T47D (cell line): ENCODE results near the gene FUT1.

Experiments used
- DNase-seq, 2 experiments: peaks; one replicate each; pipeline versions ENCODE4 v3.0.0 to v3.0.0-alpha.2; 2011 to 2012; ENCODE audit warnings: low read depth in 1 of 2, low spot score in 1 of 2
- JUND ChIP-seq: IDR thresholded peaks from 2 replicates; pipeline ENCODE4 v1.6.1; 2012; ENCODE audit warnings: low read depth
- in situ Hi-C: cut with HindIII; loops from 2 replicates; pipeline ENCODE4 v1.10.0; 2016; ENCODE audit warnings: low sequenced_read_pairs, low pct_unique_long_range_greater_than_20kb

Gene FUT1

DNA sequence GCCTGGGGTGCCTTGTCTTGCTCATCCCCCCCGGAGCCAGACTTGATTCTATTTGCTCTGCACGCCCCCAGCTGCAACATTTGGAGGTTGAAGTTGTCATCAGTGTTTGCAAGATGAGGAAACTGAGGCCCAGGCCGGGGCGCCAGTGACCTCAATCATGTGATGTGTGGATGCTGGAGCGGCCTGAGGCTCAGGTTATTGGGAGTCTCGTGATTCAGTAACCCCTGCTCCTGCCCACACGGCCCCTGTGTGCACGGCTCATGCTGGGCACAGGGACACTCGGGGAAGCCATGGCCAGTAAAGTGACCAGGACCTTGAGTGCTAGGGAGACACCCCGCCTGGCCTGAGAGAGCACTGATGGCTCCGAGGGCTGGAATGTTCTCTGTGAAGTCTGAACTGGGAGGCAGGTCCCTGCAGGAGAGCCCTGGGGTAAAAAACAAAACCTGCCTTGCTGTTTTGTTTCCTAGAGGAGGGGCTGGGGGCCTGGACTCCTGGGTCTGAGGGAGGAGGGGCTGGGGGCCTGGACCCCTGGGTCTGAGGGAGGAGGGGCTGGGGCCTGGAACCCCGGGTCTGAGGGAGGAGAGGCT is 4.7 kb upstream of the FUT1 start:
- DNase-seq: no peak
- in situ Hi-C loops: no loop called here
- TF ChIP-seq JUND: no peak

DNA sequence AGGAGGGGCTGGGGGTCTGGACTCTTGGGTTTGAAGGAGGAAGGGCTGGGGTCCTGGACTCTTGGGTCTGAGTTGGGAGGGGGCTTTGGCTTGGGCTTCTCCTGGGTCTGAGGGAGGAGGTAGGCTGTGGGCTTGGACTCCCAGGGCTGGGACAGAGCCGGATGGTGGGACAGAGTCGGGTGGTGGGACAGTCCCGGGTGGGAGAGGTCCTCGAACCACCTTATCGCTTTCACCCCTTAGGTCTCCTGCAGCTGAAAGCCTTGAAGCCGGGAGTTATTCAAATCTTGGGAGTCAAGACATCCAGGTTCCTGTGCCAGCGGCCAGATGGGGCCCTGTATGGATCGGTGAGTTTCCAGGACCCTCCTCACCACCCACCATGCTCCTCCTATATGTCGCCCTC is 4.2 kb upstream of the FUT1 start:
- TF ChIP-seq JUND: no peak
- in situ Hi-C loops: no loop called here
- no peak for DNase-seq

DNA sequence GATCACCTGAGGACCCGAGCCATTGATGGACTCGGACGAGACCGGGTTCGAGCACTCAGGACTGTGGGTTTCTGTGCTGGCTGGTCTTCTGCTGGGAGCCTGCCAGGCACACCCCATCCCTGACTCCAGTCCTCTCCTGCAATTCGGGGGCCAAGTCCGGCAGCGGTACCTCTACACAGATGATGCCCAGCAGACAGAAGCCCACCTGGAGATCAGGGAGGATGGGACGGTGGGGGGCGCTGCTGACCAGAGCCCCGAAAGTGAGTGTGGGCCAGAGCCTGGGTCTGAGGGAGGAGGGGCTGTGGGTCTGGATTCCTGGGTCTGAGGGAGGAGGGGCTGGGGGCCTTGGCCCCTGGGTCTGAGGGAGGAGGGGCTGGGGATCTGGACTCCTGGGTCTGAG is 3.8 kb upstream of the FUT1 start:
- in situ Hi-C loops: no loop called here
- no peak for DNase-seq

DNA sequence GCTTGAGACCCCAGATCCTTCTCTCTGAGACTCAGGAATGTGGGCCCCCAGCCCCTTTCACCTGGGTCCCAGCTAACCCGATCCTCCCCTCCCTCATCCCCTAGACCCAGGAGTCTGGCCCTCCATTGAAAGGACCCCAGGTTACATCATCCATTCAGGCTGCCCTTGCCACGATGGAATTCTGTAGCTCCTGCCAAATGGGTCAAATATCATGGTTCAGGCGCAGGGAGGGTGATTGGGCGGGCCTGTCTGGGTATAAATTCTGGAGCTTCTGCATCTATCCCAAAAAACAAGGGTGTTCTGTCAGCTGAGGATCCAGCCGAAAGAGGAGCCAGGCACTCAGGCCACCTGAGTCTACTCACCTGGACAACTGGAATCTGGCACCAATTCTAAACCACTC is 3.3 kb upstream of the FUT1 start:
- in situ Hi-C loops: no loop called here
- no peak for DNase-seq
- TF ChIP-seq JUND: no peak

More for the DNA sequence above, 3.8 kb upstream of the FUT1 start:
- TF ChIP-seq JUND: no peak

DNA sequence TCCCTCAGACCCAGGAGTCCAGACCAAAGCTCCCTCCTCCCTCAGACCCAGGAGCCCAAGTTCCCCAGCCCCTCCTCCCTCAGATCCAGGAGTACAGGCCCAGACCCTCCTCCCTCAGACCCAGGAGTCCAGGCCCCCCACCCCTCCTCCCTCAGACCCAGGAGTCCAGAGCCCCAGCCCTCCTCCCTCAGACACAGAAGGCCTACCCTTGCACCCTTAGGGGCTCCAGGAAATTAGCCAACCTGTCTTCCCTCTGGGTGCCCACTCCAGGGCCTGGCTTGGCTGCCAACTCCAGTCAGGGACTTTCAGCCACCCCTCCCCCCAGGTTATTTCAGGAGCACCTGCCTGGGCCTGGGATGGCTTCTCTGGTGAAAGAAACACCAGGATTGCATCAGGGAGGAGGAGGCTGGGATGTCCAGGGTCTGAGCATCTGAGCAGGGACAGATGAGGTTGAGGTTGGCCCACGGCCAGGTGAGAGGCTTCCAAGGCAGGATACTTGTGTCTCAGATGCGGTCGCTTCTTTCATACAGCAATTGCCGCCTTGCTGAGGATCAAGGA is 2.7 kb upstream of the FUT1 start, which contains the start of gene FGF21:
Gene FGF21, plus strand, starts transcription at position 441 of the 558 bp plus-strand sequence. CDS start 713 bp downstream, outside the sequence.
- DNase-seq: peak in 1 of 2 experiments; percentile 36
- in situ Hi-C loops: no loop called here
- no peak for TF ChIP-seq JUND

DNA sequence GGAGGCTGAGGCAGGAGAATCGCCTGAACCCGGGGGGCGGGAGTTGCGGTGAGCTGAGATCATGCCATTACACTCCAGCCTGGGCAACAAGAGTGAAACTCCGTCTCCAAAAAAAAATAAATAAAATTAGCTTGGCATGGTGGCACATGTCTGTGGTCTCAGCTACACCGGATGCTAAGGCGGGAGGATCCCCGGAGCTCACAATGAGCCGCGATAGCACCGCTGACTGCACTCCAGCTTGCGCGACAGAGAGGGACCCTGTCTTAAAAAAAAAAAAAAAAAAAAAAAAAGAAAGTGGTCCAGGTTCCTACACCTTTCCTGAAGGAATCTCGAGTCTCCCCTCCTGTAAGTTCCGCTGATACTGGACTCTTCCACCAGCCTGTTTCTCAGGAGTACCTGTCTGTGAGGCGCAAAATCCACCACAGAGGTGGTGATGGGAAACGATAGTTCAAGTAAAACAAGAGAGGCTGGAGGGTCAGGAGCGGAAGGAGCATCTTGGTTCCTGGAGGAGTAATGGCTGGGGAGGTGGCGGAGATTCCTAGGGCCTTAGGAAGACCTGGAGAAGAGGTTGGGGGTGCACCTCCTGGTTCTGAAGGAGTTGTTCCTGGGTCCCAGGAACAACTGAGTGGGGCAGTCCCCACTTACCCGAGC is 471 bp downstream of the FUT1 start:
- in situ Hi-C loops: no loop called here
- no peak for DNase-seq
- no peak for TF ChIP-seq JUND

DNA sequence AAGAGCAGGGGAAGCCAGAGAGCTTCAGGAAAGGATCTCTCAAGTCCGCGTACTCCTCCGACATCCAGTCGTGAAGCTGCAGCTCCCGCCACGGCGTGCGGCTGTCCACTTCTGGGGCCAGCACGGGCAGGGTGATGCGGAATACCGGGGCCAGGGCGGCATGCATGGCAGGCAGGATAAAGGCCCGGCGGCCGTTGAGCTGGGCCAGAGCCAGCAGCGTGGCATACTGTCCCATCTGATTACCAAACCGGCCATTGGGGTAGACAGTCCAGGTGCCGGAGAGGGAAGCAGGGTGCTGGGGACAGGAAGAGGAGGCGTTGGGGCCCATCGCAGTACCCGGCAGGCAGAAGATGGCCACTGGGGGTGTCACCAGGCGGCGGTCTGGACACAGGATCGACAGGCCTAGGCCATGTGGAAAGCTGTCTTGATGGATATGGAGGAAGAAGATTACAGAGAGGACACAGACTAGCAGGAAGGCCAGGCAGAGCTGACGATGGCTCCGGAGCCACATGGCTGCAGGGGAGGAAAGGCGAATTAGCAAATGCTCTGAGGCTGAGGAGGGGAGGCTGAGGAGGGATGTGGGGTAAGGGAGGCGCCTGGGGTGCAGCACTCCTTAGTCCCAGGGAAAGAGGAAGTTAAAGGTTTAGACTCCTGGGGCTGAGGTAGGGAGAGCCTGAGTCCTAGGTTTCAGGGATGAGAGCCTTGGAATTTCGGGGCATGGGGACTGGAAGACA is 1.5 kb downstream of the FUT1 start:
- TF ChIP-seq JUND: no peak
- DNase-seq: no peak
- in situ Hi-C loops: no loop called here

DNA sequence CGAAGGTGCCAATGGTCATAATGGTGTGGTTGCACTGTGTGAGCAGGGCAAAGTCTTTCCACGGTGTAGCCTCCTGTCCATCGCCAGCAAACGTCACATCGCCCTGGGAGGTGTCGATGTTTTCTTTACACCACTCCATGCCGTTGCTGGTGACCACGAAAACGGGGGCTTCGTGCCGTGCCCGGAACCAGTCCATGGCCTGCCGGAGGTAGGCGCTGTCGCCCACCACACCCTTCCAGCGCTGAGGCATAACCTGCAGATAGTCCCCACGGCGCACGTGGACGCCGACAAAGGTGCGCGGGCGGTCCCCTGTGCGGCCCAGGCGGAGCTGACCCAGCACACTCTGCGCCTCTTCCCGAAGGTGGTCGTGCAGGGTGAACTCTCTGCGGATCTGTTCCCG is 2.1 kb downstream of the FUT1 start:
- TF ChIP-seq JUND: no peak
- no peak for DNase-seq
- in situ Hi-C loops: no loop called here

DNA sequence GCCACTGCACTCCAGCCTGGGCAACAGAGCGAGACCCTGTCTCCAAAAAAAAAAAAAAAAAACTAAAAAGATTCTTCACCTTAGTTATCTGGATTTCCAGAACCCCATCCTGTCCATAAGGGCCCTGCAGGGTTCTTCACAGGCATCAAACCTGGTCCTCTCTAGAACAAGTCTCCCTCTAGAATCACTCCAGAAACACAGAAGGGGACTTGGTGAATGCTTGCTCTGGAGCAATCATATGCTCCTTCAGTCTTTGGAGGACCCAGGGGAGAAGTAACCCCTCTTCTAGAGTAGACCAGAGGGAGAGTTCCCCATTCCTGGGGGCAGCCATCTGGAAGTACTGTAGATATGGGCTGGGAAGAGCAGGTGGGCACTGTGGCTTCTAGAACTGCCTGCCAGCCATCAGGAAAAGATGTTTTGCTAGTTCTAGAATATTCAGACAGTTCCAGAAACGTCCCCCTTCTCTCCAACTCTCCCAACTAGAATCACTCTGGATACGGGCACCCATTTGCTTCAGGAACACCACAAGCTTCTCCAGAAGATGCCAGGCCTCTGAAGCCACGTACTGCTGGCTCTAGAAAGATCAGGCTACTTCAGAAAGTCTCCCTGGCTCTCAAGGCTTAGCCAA is 2.8 kb downstream of the FUT1 start:
- no peak for DNase-seq
- no peak for TF ChIP-seq JUND
- in situ Hi-C loops: no loop called here

DNA sequence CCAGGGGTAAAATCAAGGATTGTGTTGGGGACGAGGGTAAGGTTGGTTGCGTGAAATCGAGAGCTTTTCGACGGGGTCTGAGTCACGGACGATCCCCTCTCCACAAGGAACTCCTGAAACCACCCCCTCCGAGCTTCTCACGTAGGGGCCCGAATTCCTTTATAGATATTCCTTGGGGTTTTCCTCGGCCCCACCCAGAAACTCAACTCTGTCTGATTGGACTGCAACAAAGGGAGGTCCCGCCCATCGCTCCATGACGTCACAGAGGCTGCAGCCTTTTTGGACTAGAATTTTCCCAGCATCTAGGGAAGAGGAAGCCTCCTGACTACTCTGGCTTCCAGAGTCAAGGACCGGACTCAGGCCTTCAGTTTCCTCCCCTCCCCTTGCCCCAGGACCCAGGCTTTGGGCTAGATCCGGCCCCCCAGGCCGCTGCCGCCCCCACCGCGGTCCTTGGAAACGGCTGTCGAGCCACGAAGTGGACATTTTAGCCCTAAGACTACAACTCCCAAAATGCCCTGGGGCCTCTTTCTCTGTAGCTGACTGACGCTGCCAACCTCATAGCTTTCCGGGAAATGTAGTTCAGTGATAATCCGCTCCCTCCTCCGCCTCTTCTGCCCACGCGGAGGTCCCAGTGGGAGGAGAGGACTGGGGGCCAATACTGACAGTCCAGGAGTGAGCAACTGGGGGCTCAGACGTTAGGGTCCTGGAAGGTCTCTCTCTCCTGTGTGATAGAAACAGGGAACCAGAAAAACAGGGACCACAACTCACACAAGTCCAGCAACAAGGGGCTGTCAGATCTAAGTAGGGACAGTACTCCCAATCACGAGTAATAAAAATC is 5.5 kb downstream of the FUT1 start, which contains the start of gene IZUMO1:
Gene IZUMO1, minus strand, starts transcription at position 172 of the 838 bp plus-strand sequence. CDS start 1,050 bp downstream, outside the sequence.
- no peak for TF ChIP-seq JUND
- in situ Hi-C loops: no loop called here
- no peak for DNase-seq

DNA sequence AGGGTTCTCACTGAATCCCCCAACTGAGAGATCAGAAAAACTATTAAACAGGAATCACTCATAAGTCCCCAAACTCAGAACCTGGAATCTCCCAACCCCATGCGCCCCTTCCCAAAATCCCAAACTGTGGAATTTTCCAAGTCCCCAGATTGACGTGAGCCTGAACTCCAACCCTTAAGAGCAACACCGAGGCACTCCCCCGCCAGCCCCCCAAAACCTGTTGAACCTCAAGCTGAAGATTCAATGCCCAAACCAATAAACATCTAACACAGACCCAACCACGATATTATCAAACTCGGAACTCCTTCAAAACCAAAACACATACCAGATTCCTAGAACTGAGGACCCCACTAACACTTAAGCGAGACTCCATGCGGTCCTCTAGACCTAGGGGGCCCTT is 6.3 kb downstream of the FUT1 start:
- TF ChIP-seq JUND: no peak
- no peak for DNase-seq

DNA sequence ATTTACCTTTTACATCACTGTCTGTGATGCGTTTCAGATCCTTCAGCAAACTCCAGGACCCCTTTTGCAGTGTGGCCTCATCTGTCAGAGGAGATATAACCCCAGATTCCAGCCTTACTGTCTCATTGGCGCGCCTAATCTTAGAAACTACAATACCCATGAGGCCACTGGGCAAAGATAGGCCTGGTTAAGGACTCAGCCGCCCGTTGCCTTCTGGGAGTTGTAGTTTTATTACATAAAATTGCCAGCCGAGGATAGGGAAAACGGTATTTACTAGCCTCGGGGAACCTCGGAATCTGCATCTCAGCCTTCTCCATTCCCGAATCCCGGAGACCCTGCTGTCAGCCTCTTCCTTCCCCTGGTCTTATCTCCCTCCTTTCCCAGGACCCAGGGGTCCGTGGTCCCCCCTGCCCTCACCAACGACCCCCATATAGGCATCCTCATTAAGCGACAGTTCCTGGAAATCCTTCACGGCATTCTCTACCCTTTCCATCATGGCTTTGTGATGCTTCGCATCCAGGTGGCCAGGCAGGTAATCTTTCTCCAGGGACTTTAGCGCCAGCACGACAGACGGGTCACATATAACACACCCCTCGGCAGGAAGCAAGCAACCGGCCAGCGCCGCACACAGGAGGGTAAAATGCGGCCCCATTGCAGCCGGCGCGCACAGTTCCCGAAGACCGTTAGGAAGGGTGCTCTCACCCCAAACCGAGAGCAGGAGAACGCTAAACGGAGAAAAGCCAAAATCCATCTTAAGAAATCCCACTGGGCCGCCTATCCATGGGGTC is 7.0 kb downstream of the FUT1 start:
- in situ Hi-C loops: no loop called here
- TF ChIP-seq JUND: no peak
- peak; percentile 69 for DNase-seq

More for the DNA sequence above, 6.3 kb downstream of the FUT1 start:
- in situ Hi-C loops: no loop called here
